Astrocyte of the cerebellum (primary cell): Measurements from ENCODE around the gene PLCE1.
A peak's percentile ranks its signal among the peaks of the same experiment; 100 is the strongest.

Experiments
- DNase-seq: peaks from one replicate; pipeline ENCODE4 v3.0.0-alpha.2; 2011; ENCODE audit warnings: low read depth
- H3K4me3 ChIP-seq: 2 replicates; pipeline ENCODE4 v1.5.1; 2011; ENCODE audit warnings: mild to moderate bottlenecking, low read depth, low read length, moderate library complexity
- CTCF ChIP-seq: IDR thresholded peaks from 2 replicates; pipeline ENCODE4 v1.5.1; 2012; ENCODE audit warnings: low read length, low read depth, moderate library complexity, mild to moderate bottlenecking; ENCODE audit errors: missing control alignments
- in situ Hi-C: cut with HindIII; loops from 2 replicates; pipeline ENCODE4 v1.10.0; 2017; ENCODE audit warnings: low sequenced_read_pairs

The PLCE1 gene

GRCh38 chr10:93993782-93994437, at the start of gene PLCE1:
PLCE1 (plus strand) TSS chr10:93993931; CDS start chr10:94031047, 37,116 bp downstream.
- peak within 1 kb of the TSS; percentile 72 for H3K4me3 ChIP-seq
- DNase-seq = no peak
- no peak for TF ChIP-seq CTCF

GRCh38 chr10:93945819-93946218, 47.9 kb upstream of the PLCE1 start:
- no peak overlapping the region for H3K4me3 ChIP-seq
- peak; percentile 18 for DNase-seq
- TF ChIP-seq CTCF = no peak
- in situ Hi-C loops = no loop called here

More at GRCh38 chr10:93993782-93994437, at the start of gene PLCE1:
- in situ Hi-C loops = no loop called here

- DNase-seq = peak; percentile 81
- TF ChIP-seq CTCF = no peak
- H3K4me3 ChIP-seq = no peak overlapping the region
- in situ Hi-C loops = no loop called here
Observed at GRCh38 chr10:93947055-93947454, 46.7 kb upstream of the PLCE1 start.

- in situ Hi-C loops = no loop called here
- no peak overlapping the region for H3K4me3 ChIP-seq
- no peak for DNase-seq
- TF ChIP-seq CTCF = no peak
Observed at GRCh38 chr10:93947524-93947923, 46.2 kb upstream of the PLCE1 start.

GRCh38 chr10:93951905-93952304, 41.8 kb upstream of the PLCE1 start:
- in situ Hi-C loops = no loop called here
- no peak for DNase-seq
- TF ChIP-seq CTCF = no peak
- no peak overlapping the region for H3K4me3 ChIP-seq

GRCh38 chr10:93954299-93954698, 39.4 kb upstream of the PLCE1 start:
- in situ Hi-C loops = no loop called here
- no peak for DNase-seq
- no peak for TF ChIP-seq CTCF
- no peak overlapping the region for H3K4me3 ChIP-seq
